Right ventricle myocardium superior (tissue), 1 donor: ENCODE measurements around the gene METTL27. TPM values are rescaled to one million over a fixed set of nuclear protein-coding genes. Genes with fewer than 3 reads are reported as not detected.
"Not testable (repeated sequence)": the region's sequence is repeated elsewhere in the genome, so short reads cannot be mapped to it uniquely, and the experiment has no call there.

ENCODE experiments used
- ATAC-seq: fragments of 200-7000 bp; cut with Tn5 transposase; one replicate; pipeline ENCODE4 v1.9.1; 2020; ENCODE audit warnings: mild to moderate bottlenecking; ENCODE audit not compliant: poor library complexity
- DNase-seq: peaks from one replicate; pipeline ENCODE4 v3.0.0-alpha.2; 2020
- intact Hi-C: fragments of 100-400 bp; cut with DNase I; formaldehyde crosslinking; loops from one replicate; pipeline ENCODE4 v1.11.2; 2022
- total RNA-seq: library from RNA; stranded (reverse); fragmentation: NEBNext Ultra II Directional; extraction: Animal tissue kit (Norgen Biotek cat#: 25700); gene quantifications from one replicate; pipeline ENCODE4 v1.2.1, GENCODE V29; 2021
- donor health status: DM: no; HTN: yes; CAD: no; lungs with severe emphysema.

METTL27 gene
- total RNA-seq, 1 donor from 2014 or later, result 0.43 TPM

DNA sequence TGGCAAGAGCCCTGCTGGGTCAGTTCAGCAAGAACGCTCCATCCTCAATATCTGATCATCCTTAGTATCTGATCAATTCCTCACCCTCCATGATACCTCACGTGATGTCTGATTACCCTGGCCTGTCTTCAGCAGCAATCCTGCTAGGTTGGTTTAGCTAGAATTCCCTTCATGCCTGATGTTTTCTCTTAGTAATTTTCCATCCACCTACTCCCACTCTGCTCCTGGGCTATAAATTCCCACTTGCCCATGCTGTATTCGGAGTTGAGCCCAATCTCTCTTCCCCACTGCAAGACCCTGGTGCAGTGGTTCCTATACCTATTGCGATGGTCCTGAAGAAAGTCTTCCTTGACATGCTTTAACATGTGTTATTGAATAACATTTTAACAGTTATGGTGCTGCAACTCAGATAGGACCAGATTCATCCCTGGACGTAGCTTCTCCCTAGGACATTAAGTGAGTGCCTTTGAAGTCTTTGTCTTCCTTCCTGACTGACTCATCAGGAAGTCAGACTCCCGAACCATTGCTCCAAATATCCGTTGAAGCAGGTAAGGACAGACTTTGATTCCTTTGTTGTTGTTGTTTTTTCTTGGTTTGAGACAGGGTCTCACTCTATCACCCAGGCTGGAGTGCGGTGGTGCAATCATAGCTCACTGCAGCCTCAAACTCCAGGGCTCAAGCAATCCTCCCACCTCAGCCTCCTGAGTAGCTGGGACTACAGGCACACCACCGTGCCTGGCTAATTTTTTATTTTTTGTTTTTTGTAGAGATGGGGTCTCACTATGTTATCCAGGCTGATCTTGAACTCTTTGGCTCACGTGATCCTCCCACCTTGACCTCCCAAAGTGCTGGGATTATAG is 42.8 kb downstream of the METTL27 start:
- intact Hi-C loops, result no loop called here
- DNase-seq (no peak), ATAC-seq (no peak)

GRCh38 chr7:73797176-73797575 is 45.1 kb downstream of the METTL27 start:
- intact Hi-C loops, DNase-seq, ATAC-seq: not testable (repeated sequence)

DNA sequence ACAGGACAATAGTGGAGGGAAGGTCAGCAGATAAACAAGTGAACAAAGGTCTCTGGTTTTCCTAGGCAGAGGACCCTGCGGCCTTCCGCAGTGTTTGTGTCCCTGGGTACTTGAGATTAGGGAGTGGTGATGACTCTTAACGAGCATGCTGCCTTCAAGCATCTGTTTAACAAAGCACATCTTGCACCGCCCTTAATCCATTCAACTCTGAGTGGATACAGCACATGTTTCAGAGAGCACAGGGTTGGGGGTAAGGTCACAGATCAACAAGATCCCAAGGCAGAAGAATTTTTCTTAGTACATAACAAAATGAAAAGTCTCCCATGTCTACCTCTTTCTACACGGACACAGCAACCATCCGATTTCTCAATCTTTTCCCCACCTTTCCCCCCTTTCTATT is 45.7 kb downstream of the METTL27 start:
- intact Hi-C loops, DNase-seq, ATAC-seq: not testable (repeated sequence)

GRCh38 chr7:73795188-73795587 is 47.1 kb downstream of the METTL27 start:
- intact Hi-C loops, ATAC-seq, DNase-seq: not testable (repeated sequence)

DNA sequence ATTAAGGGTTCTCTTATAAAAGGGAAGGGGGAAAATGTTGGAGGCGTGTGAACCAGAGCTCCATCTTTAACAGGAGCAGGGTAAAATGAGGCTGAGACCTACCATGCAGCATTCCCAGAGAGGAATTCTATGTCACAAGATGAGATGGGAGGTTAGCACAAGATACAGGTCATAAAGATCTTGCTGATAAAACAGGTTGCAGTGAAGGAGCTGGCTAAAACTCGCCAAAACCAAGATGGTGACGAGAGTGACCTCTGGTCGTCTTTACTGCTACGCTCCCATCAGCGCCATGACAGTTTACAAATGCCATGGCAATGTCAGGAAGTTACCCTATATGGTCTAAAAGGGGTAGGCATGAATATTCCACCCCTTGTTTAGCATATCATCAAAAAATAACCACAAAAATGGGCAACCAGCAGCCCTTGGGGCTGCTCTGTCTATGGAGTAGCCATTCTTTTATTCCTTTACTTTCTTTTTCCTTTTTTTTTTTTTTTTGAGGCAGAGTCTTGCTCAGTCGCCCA is 51.1 kb downstream of the METTL27 start:
- ATAC-seq, intact Hi-C loops, DNase-seq: not testable (repeated sequence)

- DNase-seq, result no peak
- intact Hi-C loops, result no loop called here
- no peak for ATAC-seq
These were observed 53.3 kb downstream of the METTL27 start for GRCh38 chr7:73789051-73789450.

- ATAC-seq, intact Hi-C loops, DNase-seq: not testable (repeated sequence)
These were observed 54.6 kb downstream of the METTL27 start for GRCh38 chr7:73787786-73788048.

DNA sequence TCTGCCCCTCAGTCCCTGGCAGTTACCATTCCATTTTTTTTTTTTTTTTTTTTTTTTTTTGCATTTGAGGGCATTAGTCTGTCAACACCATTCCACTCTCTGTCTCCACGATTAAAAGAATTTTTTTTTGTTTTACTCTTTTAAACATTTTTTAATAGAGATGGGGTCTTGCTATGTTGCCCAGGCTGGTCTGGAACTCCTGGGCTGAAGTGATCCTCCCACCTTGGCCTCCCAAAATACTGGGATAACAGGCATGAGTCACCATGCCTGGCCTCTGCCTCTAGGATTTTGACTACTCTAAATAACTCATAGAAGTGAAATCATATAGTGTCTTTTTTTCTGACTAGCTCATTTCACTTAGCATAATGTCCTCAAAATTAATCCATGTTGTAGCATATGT is 55.7 kb downstream of the METTL27 start:
- no peak for DNase-seq
- intact Hi-C loops, result no loop called here
- ATAC-seq, result no peak

Other genes with a start within 250 kb of the METTL27 start
- gene MLXIPL, start 218.0 kb downstream of the METTL27 start, total RNA-seq, result 6.9 TPM
- 2.7 TPM for gene VPS37D, start 174.7 kb downstream of the METTL27 start, total RNA-seq
- 11.8 TPM for gene DNAJC30, start 159.1 kb downstream of the METTL27 start, total RNA-seq
- gene BUD23, start 158.9 kb downstream of the METTL27 start, total RNA-seq, result 74.8 TPM
- gene STX1A, start 122.8 kb downstream of the METTL27 start, total RNA-seq, result 1.7 TPM
- gene ABHD11, start 103.7 kb downstream of the METTL27 start, total RNA-seq, result 18.6 TPM
- gene CLDN3, start 72.2 kb downstream of the METTL27 start, total RNA-seq, result not detected
- gene CLDN4, start 11.5 kb downstream of the METTL27 start, total RNA-seq, result 0.11 TPM
- not detected for gene TMEM270, start 18.6 kb upstream of the METTL27 start, total RNA-seq
- gene ELN, start 185.7 kb upstream of the METTL27 start, total RNA-seq, result 33.2 TPM
- 8.6 TPM for gene LIMK1, start 241.3 kb upstream of the METTL27 start, total RNA-seq